ENCODE results near the gene GK.
"Not testable (repeated sequence)": the region's sequence is repeated elsewhere in the genome, so short reads cannot be mapped to it uniquely, and the experiment has no call there.

Gene GK

GRCh38 chrX:30713061-30713525, 59.9 kb downstream of the GK start:
- DNase-seq: peak; percentile 49

GRCh38 chrX:30714138-30714537, 60.9 kb downstream of the GK start:
- no peak for DNase-seq

- DNase-seq: no peak
Measured at GRCh38 chrX:30715976-30716375, 62.8 kb downstream of the GK start.

GRCh38 chrX:30733852-30734660, 80.8 kb downstream of the GK start:
- DNase-seq: no peak

- no peak for DNase-seq
Measured at GRCh38 chrX:30734782-30735181, 81.6 kb downstream of the GK start.

GRCh38 chrX:30735839-30736238, 82.6 kb downstream of the GK start:
- DNase-seq: peak; percentile 62

- DNase-seq: no peak
Measured at GRCh38 chrX:30741545-30741944, 88.3 kb downstream of the GK start.

GRCh38 chrX:30748342-30748960, 95.2 kb downstream of the GK start:
- no peak for DNase-seq

- DNase-seq: no peak
Measured at GRCh38 chrX:30751497-30751896, 98.3 kb downstream of the GK start.

GRCh38 chrX:30762755-30763154, 109.5 kb downstream of the GK start:
- no peak for DNase-seq

GRCh38 chrX:30773764-30774163, 120.5 kb downstream of the GK start:
- DNase-seq: not testable (repeated sequence)

GRCh38 chrX:30777575-30777974, 124.4 kb downstream of the GK start:
- DNase-seq: peak; percentile 3

- no peak for DNase-seq
Measured at GRCh38 chrX:30779453-30780030, 126.3 kb downstream of the GK start.

Measured in MV-4-11 (cell line).